Smooth muscle cell of the brain vasculature (primary cell): ENCODE data around the gene TIMM13.

Experiments used
- DNase-seq: peaks from one replicate; pipeline ENCODE4 v3.0.0-alpha.2; 2012; ENCODE audit warnings: low read depth, low spot score

The TIMM13 gene

DNA sequence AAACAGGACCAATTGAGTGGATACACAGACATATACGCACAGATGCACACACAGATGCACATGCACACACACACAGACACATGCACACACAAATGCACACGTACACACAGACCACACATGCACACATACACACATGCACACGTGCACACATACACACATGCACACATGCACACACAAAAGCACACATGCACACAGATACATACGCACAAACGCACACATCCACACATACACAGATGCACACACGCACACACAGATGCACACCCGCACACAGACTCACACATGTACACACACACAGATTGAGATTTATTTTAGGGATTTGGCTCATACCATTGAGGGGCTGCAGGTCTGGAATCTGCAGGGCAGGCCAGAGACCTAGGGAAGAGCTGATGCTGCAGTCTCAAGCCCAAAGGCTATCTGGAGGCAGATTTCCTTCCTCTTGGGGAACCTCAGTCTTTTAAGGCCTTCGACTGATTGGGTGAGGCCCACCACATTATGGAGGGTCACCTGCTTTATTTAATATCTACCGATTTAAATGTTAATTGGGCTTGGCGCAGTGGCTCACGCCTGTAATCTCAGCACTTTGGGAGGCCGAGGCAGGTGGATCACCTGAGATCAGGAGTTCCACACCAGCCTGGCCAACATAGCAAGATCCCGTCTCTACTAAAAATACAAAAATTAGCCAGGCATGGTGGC is 44.7 kb downstream of the TIMM13 start:
- DNase-seq, result no peak

DNA sequence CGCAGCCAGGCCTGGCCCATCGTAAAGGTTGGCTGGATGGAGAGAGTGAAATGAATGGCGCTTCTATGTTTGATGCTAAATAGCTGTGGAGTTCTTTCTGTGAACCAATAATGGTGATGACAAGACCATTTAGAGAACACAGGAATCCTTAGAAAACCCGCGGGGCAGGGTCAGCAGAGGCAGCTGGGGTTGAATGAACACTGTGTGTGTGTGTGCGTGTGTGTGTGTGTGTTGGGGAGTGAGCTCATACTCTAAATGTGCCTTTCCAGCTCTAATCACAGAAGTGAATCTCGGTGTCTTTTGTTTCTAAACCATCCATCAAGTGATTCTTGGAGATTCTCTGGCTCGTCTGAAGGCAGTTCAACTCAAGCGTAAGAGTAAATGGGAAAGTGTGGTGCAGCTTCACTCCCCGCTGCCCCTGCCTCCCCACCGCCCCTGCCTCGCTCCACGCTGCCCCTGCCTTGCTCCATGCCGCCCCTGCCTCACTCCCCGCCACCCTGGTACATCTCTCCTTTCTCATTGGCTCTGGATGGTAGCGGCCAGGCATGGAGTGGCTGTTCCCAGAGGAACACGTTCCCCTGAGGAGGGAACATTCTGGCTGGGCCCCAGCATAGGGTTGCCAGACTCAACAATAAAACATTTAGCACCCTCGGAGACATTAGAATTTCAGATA is 46.1 kb downstream of the TIMM13 start:
- DNase-seq, result no peak

DNA sequence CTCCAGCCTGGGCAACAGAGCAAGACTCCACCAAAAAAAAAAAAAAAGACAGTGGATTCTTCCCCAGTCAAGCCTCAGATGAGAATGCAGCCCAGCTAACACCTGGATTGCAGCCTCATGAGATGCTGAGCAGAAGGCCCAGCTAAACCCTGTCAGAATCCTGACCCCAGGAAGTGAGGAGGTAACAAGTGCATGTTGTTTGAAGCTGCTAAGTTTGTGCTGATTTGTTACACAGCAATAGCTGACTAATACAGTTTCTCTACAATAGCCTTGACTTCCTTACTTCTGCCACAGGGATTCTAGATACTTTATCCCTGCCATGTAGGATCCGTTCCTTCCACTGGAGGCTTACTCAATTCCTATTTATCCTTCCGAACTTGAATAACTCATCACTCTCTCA is 46.8 kb downstream of the TIMM13 start:
- DNase-seq, result no peak

DNA sequence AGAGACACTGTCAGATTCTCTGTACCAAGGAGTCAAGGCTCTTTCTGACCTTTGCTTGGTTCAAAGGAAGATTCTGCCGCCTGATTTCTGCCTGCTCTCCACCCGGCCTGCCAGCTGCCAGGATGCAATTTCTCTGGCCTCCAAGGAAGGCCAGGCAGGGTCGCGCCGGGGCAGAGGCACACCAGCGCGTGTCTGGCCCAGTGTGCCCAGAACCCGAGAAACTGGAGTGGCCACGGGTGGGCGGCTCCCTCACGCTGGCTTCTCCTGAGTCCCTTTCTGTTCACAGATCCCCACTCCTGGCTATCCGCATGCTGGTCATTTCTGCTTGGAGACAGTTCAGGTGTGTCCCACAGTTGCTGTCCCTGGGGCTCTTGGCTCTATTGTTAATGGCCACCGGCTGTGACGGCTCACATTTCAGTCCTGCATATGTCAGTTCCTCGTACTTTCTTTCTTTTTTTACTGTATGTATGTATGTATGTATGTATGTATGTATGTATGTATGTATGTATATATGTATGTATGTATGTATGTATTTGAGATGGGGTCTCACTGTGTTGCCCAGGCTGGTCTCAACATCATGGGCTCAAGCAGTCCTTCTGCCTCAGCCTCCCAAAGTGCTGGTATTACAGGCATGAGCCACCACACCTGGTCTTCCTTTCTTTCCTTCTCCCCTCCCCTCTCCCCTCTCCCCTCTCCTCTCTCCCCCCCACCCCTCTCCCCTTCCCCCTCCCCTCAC is 50.4 kb downstream of the TIMM13 start:
- no peak for DNase-seq
